ENCODE data around the gene SLC22A5.

The SLC22A5 gene

GRCh38 chr5:132407970-132408369, 38.5 kb downstream of the SLC22A5 start:
- CTCF ChIA-PET = interaction anchor here (2.3 kb wide), 1 partner anchor 93 kb away, joined by 5 read pairs; no protein-coding TSS in a partner anchor

More at GRCh38 chr5:132407970-132408369, 38.5 kb downstream of the SLC22A5 start:
- H3K36me3 ChIP-seq (ENCODE audit: control insufficient read depth in 2 of 2, insufficient read depth in 1 of 2, low read length in 2 of 2) = no peaks in the 10 kb centered on the region
- no peak overlapping the region for H3K4me3 ChIP-seq (ENCODE audit: low read depth, low read length)
- no peaks in the 10 kb centered on the region for H3K9me3 ChIP-seq (ENCODE audit: control insufficient read depth, insufficient read depth, low read depth, low read length)
- no peaks in the 10 kb centered on the region for H3K4me1 ChIP-seq (ENCODE audit: control insufficient read depth, insufficient read depth, low read length)
- TF ChIP-seq ZFP3 (tag by site-specific recombination; IDR thresholded peaks at IDR 0.05; ENCODE audit: low read depth) = no peak
- TF ChIP-seq ZNF138 (tag by site-specific recombination; IDR thresholded peaks at IDR 0.05; ENCODE audit: borderline replicate concordance) = no peak
- no peak for TF ChIP-seq ZNF791 (tag by site-specific recombination; IDR thresholded peaks at IDR 0.05)
- TF ChIP-seq ZNF433 (tag by site-specific recombination; IDR thresholded peaks at IDR 0.05; ENCODE audit: low read depth) = no peak
- no peak for TF ChIP-seq ZSCAN4 (tag by site-specific recombination; IDR thresholded peaks at IDR 0.05)
- no peak for TF ChIP-seq ZNF169 (tag by site-specific recombination; IDR thresholded peaks at IDR 0.05)
- no peak for TF ChIP-seq ZBTB49 (tag by site-specific recombination; IDR thresholded peaks at IDR 0.05; ENCODE audit: low read depth)
- no peak for TF ChIP-seq ZNF830 (tag by site-specific recombination; IDR thresholded peaks at IDR 0.05; ENCODE audit: low read depth)
- TF ChIP-seq, protein P1, sequence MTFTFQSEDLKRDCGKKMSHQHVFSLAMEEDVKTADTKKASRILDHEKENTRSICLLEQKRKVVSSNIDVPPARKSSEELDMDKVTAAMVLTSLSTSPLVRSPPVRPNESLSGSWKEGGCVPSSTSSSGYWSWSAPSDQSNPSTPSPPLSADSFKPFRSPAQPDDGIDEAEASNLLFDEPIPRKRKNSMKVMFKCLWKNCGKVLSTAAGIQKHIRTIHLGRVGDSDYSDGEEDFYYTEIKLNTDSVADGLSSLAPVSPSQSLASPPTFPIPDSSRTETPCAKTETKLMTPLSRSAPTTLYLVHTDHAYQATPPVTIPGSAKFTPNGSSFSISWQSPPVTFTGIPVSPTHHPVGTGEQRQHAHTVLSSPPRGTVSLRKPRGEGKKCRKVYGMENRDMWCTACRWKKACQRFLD (tag by site-specific recombination; IDR thresholded peaks at IDR 0.05) = no peak
- no peak for TF ChIP-seq REST (tag by site-specific recombination; IDR thresholded peaks at IDR 0.05)
- TF ChIP-seq ZNF19 (tag by site-specific recombination; IDR thresholded peaks at IDR 0.05; ENCODE audit: low read depth) = no peak
- TF ChIP-seq ZNF701 (tag by site-specific recombination; IDR thresholded peaks at IDR 0.05) = no peak
- TF ChIP-seq ZNF146 (tag by site-specific recombination; IDR thresholded peaks at IDR 0.05) = no peak
- no peak for TF ChIP-seq SP7 (tag by site-specific recombination; IDR thresholded peaks at IDR 0.05)
- no peak for TF ChIP-seq ZFP69B (tag by site-specific recombination; IDR thresholded peaks at IDR 0.05)
- POLR2A ChIA-PET = interaction anchor here (0.7 to 1.6 kb wide), 3 partner anchors 82 to 1763 kb away, joined by 3 to 8 read pairs (median 4); partner anchors contain the start of gene IRF1
- no peak overlapping the region for H3K27ac ChIP-seq (ENCODE audit: extremely low read depth, low read depth, low read length)

Data from HEK293 (cell line).